GM20000 (cell line): ENCODE measurements around the gene HOXD9.

Experiments used
- DNase-seq: peaks from one replicate; pipeline ENCODE4 v3.0.0; 2012; ENCODE audit warnings: low spot score
- CTCF ChIP-seq: IDR thresholded peaks from 2 replicates; pipeline ENCODE4 v1.5.1; 2012; ENCODE audit warnings: mild to moderate bottlenecking, control low read depth; ENCODE audit errors: extremely low read depth, missing control alignments

Gene HOXD9

GRCh38 chr2:176130957-176131847 lies 8.7 kb downstream of the HOXD9 start:
- TF ChIP-seq CTCF = no peak
- DNase-seq = no peak

GRCh38 chr2:176131848-176132158 lies 9.3 kb downstream of the HOXD9 start:
- no peak for TF ChIP-seq CTCF
- no peak for DNase-seq

- DNase-seq = no peak
- TF ChIP-seq CTCF = no peak
These were observed 10.0 kb downstream of the HOXD9 start for GRCh38 chr2:176132205-176133171.

GRCh38 chr2:176133389-176133788 lies 10.9 kb downstream of the HOXD9 start:
- no peak for TF ChIP-seq CTCF
- no peak for DNase-seq

GRCh38 chr2:176134035-176134434 lies 11.5 kb downstream of the HOXD9 start:
- no peak for DNase-seq
- TF ChIP-seq CTCF = no peak

GRCh38 chr2:176135035-176135440 lies 12.5 kb downstream of the HOXD9 start:
- TF ChIP-seq CTCF = no peak
- no peak for DNase-seq
